K562 (cell line): ENCODE results near the gene DIP2A. TPM values are rescaled to one million over a fixed set of nuclear protein-coding genes. Genes with fewer than 3 reads are reported as not detected.

Experiments
- ATAC-seq: fragments of 200-7000 bp; cut with Tn5 transposase; 3 replicates; pipeline ENCODE4 v1.9.1; 2020; ENCODE audit warnings: moderate library complexity
- BruUV-seq: library from RNA; stranded (reverse); fragments of 400-500 nt; replicated peaks from 2 replicates; lab custom pipeline; 2021; lab: Mats Ljungman, UMichigan
- CTCF ChIA-PET: fragments of 300-600 bp; formaldehyde crosslinking; extraction: SDS; loops from one replicate; lab custom pipeline; 2021; ENCODE audit warnings: low intra/inter-chr PET ratio; lab: Yijun Ruan, JAX
- POLR2A ChIA-PET: fragments of 300-600, 350-650 bp; sonication (Branson Sonifier 250); formaldehyde crosslinking; extraction: SDS; loops from one replicate; lab custom pipeline; 2021; ENCODE audit warnings: antibody characterized with exemption, inconsistent platforms; lab: Yijun Ruan, JAX
- DNase-seq, 4 experiments: peaks; one replicate each; pipeline versions ENCODE4 v3.0.0 to v3.0.0-alpha.2; 2011 to 2018; ENCODE audit warnings: low spot score in 3 of 4, mixed read lengths in 3 of 4; ENCODE audit errors: extremely low read depth in 1 of 4
- FAIRE-seq: peaks from 2 replicates; lab custom pipeline; 2011; peaks lifted over from hg19 to GRCh38; lab: Jason Lieb, UNC
- H2AFZ ChIP-seq: 2 replicates; pipeline ENCODE4 v1.6.0; 2011; ENCODE audit warnings: low read depth, low read length, control low read depth, inconsistent platforms
- H3K27ac ChIP-seq: fragments of 200-600 bp; 3 replicates; pipeline ENCODE4 v1.8.0; 2011; ENCODE audit warnings: low read depth, mild to moderate bottlenecking, control low read depth, inconsistent platforms, low read length, moderate library complexity, mixed read lengths; ENCODE audit errors: extremely low read depth
- H3K27me3 ChIP-seq, 2 experiments: fragments of 300-600 bp in 1 of 2; 2 replicates in 1 of 2; 3 replicates in 1 of 2; pipeline versions ENCODE4 v1.6.0 to v1.8.0; 2011; ENCODE audit warnings: inconsistent platforms in 2 of 2, low read length in 2 of 2, mild to moderate bottlenecking in 1 of 2, mixed read lengths in 1 of 2, moderate library complexity in 1 of 2; ENCODE audit not compliant: control insufficient read depth in 2 of 2, insufficient read depth in 2 of 2
- H3K36me3 ChIP-seq: fragments of 300-600 bp; 3 replicates; pipeline ENCODE4 v1.8.0; 2011; ENCODE audit warnings: mild to moderate bottlenecking, low read length, inconsistent platforms; ENCODE audit not compliant: control insufficient read depth, insufficient read depth
- H3K4me1 ChIP-seq, 2 experiments: fragments of 200-600 bp in 1 of 2; replicated peaks in 1 of 2; 2 replicates in 1 of 2; 3 replicates in 1 of 2; pipeline versions ENCODE4 v1.5.1 to v1.8.0; 2011; ENCODE audit warnings: inconsistent platforms in 2 of 2, low read length in 2 of 2, mild to moderate bottlenecking in 1 of 2, mixed read lengths in 1 of 2, moderate library complexity in 1 of 2; ENCODE audit not compliant: control insufficient read depth in 2 of 2, insufficient read depth in 2 of 2
- H3K4me2 ChIP-seq: 2 replicates; pipeline ENCODE4 v1.6.1; 2011; ENCODE audit warnings: low read length, control low read depth, inconsistent platforms, mixed read lengths; ENCODE audit not compliant: insufficient read depth
- H3K4me3 ChIP-seq: fragments of 200-600 bp; sonication (generic), shearing (Covaris generic); 2 replicates; pipeline ENCODE4 v1.5.1; 2016; ENCODE audit warnings: control low read depth, inconsistent platforms
- H3K79me2 ChIP-seq: fragments of 200-600 bp; 3 replicates; pipeline ENCODE4 v1.8.0; 2011; ENCODE audit warnings: low read length, inconsistent platforms; ENCODE audit not compliant: control insufficient read depth, insufficient read depth
- H3K9ac ChIP-seq, 2 experiments: 2 replicates each; pipeline versions ENCODE4 v1.6.0 to v1.6.1; 2011; ENCODE audit warnings: low read depth in 2 of 2, low read length in 2 of 2, control low read depth in 1 of 2, inconsistent platforms in 1 of 2, mild to moderate bottlenecking in 1 of 2, mixed read lengths in 1 of 2; ENCODE audit not compliant: insufficient read depth in 1 of 2
- H3K9me1 ChIP-seq: one replicate; pipeline ENCODE4 v1.6.0; 2011; ENCODE audit warnings: inconsistent platforms, mild to moderate bottlenecking, low read length, moderate library complexity; ENCODE audit not compliant: control insufficient read depth, insufficient read depth
- H3K9me3 ChIP-seq: replicated peaks from 2 replicates; pipeline ENCODE4 v1.5.1; 2011; ENCODE audit warnings: low read depth, low read length, inconsistent platforms; ENCODE audit not compliant: control insufficient read depth, insufficient read depth
- H4K20me1 ChIP-seq: replicated peaks from 2 replicates; pipeline ENCODE4 v1.6.1; 2011; ENCODE audit warnings: low read length, inconsistent platforms, mixed read lengths; ENCODE audit not compliant: control insufficient read depth, insufficient read depth
- ARHGAP35 ChIP-seq: fragments of 450-650 bp; IDR thresholded peaks from 2 replicates; pipeline ENCODE4 v1.6.1; 2018; ENCODE audit not compliant: partially characterized antibody
- ARID3B ChIP-seq: fragments of 250-450 bp; sonication (Bioruptor Pico); IDR thresholded peaks from 2 replicates; pipeline ENCODE4 v1.4.0; 2020; ENCODE audit warnings: borderline replicate concordance
- BACH1 ChIP-seq: fragments of 200-800 bp; sonication (Bioruptor generic); IDR thresholded peaks from 2 replicates; pipeline ENCODE4 v1.6.1; 2016; ENCODE audit warnings: missing genetic modification characterization, missing compliant biosample characterization
- BRD4 ChIP-seq: fragments of 200-600 bp; sonication (generic); IDR thresholded peaks from 2 replicates; pipeline ENCODE4 v1.6.1; 2017; ENCODE audit warnings: inconsistent platforms
- MBD1 ChIP-seq: fragments of 250-450 bp; sonication (Bioruptor Pico); IDR thresholded peaks from 2 replicates; pipeline ENCODE4 v1.8.0; 2022; ENCODE audit warnings: inconsistent platforms
- MEF2A ChIP-seq: IDR thresholded peaks from 2 replicates; pipeline ENCODE4 v1.6.1; 2011; ENCODE audit warnings: low read depth, mild to moderate bottlenecking, low read length, moderate library complexity; ENCODE audit not compliant: control insufficient read depth
- MIER1 ChIP-seq: fragments of 450-650 bp; IDR thresholded peaks from 2 replicates; pipeline ENCODE4 v1.6.1; 2016; ENCODE audit warnings: antibody characterized with exemption, mild to moderate bottlenecking, low read depth
- NCOA1 ChIP-seq: fragments of 450-650 bp; IDR thresholded peaks from 2 replicates; pipeline ENCODE4 v1.6.1; 2016; ENCODE audit warnings: low read depth
- NFATC3 ChIP-seq: fragments of 450-650 bp; IDR thresholded peaks from 2 replicates; pipeline ENCODE4 v1.6.1; 2017; ENCODE audit warnings: mild to moderate bottlenecking
- RBBP5 ChIP-seq: fragments of 200-600 bp; sonication (generic); IDR thresholded peaks from 2 replicates; pipeline ENCODE4 v1.6.1; 2012; ENCODE audit warnings: borderline replicate concordance, mild to moderate bottlenecking, low read length, control low read depth, inconsistent platforms; ENCODE audit not compliant: insufficient read depth, poor library complexity, severe bottlenecking
- SIN3B ChIP-seq: fragments of 450-650 bp; IDR thresholded peaks from 2 replicates; pipeline ENCODE4 v1.6.1; 2017; ENCODE audit warnings: low read depth, mild to moderate bottlenecking, moderate library complexity
- ZNF232 ChIP-seq: sonication (generic); formaldehyde crosslinking; IDR thresholded peaks from 2 replicates; pipeline ENCODE4 v1.8.0; 2022; ENCODE audit warnings: mild to moderate bottlenecking, missing genetic modification reagents
- ZNF263 ChIP-seq: sonication (generic); formaldehyde crosslinking; IDR thresholded peaks from 2 replicates; pipeline ENCODE4 v1.8.0; 2022; ENCODE audit warnings: mild to moderate bottlenecking, missing genetic modification reagents, borderline replicate concordance
- ZNF444 ChIP-seq: fragments of 250-450 bp; sonication (Bioruptor Pico); IDR thresholded peaks from 2 replicates; pipeline ENCODE4 v1.4.0; 2020; ENCODE audit warnings: mild to moderate bottlenecking, moderate library complexity
- ZNF780A ChIP-seq: fragments of 250-450 bp; sonication (Bioruptor Pico); IDR thresholded peaks from 2 replicates; pipeline ENCODE4 v1.5.0; 2021; ENCODE audit warnings: mild to moderate bottlenecking
- WGBS: fragments of 100-300 bp; shearing (Covaris generic); methylation state at CpG from one replicate; pipeline ENCODE4 v1.1.6; 2016; ENCODE audit warnings: low coverage, mixed read lengths; ENCODE audit not compliant: insufficient coverage; ENCODE audit errors: missing lambda C conversion rate; 5-methylcytosine and 5-hydroxymethylcytosine counted together
- in situ Hi-C: fragments of 300-500 bp; cut with MboI; formaldehyde crosslinking; loops from 4 replicates; pipeline ENCODE4 v1.15.0; 2018; ENCODE audit warnings: inconsistent platforms, mixed read lengths
- intact Hi-C: fragments of 100-400 bp; cut with micrococcal nuclease; formaldehyde crosslinking; loops from 2 replicates; pipeline ENCODE4 v1.14.2; 2022
- polyA plus RNA-seq, 8 experiments: library from polyadenylated mRNA; depleted of rRNA in 4 of 8; stranded (reverse) in 5 of 8; unstranded in 3 of 8; fragments of >200 nt; fragmentation: Nextera tagmentation in 2 of 8; fragmentation: Illumina TruSeq in 1 of 8; extraction: Ambion mirVana in 2 of 8; extraction: Trizol in 1 of 8; gene quantifications; 2 replicates each; pipeline versions ENCODE4 v1.2.1 to v1.2.3, GENCODE V29; 2011 to 2014; ENCODE audit warnings: inconsistent platforms in 1 of 8, missing spikeins in 1 of 8
- total RNA-seq, 7 experiments: library from RNA; depleted of rRNA in 6 of 7; stranded (reverse); fragments of >200 nt in 6 of 7; fragmentation: Illumina TruSeq in 2 of 7; extraction: Trizol in 2 of 7; gene quantifications; 2 replicates each; pipeline versions ENCODE4 v1.2.1 to v1.2.3, GENCODE V29; 2011 to 2021; ENCODE audit warnings: low replicate concordance in 1 of 7
- TF ChIP-seq, protein P1 (sequence below): fragments of 450-650 bp; formaldehyde crosslinking; IDR thresholded peaks from 2 replicates; pipeline ENCODE4 v1.4.0; 2020; ENCODE audit warnings: mild to moderate bottlenecking, moderate library complexity
- TF ChIP-seq, protein P2 (sequence below): fragments of 450-650 bp; IDR thresholded peaks from 2 replicates; pipeline ENCODE4 v1.6.1; 2016; ENCODE audit warnings: low read depth, mild to moderate bottlenecking, moderate library complexity
- TF ChIP-seq, protein P3 (sequence below): sonication (generic); formaldehyde crosslinking; IDR thresholded peaks from 2 replicates; pipeline ENCODE4 v1.8.1; 2023; ENCODE audit warnings: mild to moderate bottlenecking, missing genetic modification reagents, moderate library complexity

DIP2A gene
- total and polyA plus RNA-seq, 9 of the 15 experiments (the other 6 are each of a cell fraction or from before 2014, with no cell fraction given) = 4.3 to 34.5 (median 20.3) TPM

- Histone ChIP-seq H3K4me3 (no peak overlapping the region), H3K4me2 (no peak overlapping the region), H3K27me3 (no peaks in the 10 kb centered on the region), H3K36me3 (peaks cover 53% of the 10 kb centered on the region; the same call in 1 of the 3 replicates), H3K9ac (no peak overlapping the region), H3K9me3 (no peaks in the 10 kb centered on the region), H3K79me2 (no peaks in the 10 kb centered on the region), H3K27ac (no peak overlapping the region), H3K9me1 (no peaks in the 10 kb centered on the region), H4K20me1 (no peaks in the 10 kb centered on the region), H2AFZ (no peak overlapping the region), H3K4me1 (peaks cover 0 to 4% of the 10 kb centered on the region in 2 experiments; a peak in 2 of 5 replicates)
- ChIA-PET POLR2A (no interaction called here), CTCF (no interaction called here)
- ATAC-seq (no peak), FAIRE-seq (no peak), DNase-seq (no peak)
- in situ Hi-C loops = no loop called here
- intact Hi-C loops = no loop called here
- BruUV-seq = no TSS peak
- 86% methylated on average over 5 of the region's 5 CpGs for WGBS
- TF ChIP-seq BACH1 (tag) (no peak), BRD4 (no peak), ZNF263 (CRISPR knock-in tag) (no peak), MBD1 (CRISPR knock-in tag) (no peak), ZNF444 (CRISPR knock-in tag) (no peak), MEF2A (no peak), NFATC3 (no peak), ZNF780A (no peak), SIN3B (no peak), ARHGAP35 (no peak), ZNF232 (CRISPR knock-in tag) (no peak), ARID3B (CRISPR knock-in tag) (no peak), NCOA1 (no peak), RBBP5 (no peak), MIER1 (no peak)
- TF ChIP-seq, protein P1, sequence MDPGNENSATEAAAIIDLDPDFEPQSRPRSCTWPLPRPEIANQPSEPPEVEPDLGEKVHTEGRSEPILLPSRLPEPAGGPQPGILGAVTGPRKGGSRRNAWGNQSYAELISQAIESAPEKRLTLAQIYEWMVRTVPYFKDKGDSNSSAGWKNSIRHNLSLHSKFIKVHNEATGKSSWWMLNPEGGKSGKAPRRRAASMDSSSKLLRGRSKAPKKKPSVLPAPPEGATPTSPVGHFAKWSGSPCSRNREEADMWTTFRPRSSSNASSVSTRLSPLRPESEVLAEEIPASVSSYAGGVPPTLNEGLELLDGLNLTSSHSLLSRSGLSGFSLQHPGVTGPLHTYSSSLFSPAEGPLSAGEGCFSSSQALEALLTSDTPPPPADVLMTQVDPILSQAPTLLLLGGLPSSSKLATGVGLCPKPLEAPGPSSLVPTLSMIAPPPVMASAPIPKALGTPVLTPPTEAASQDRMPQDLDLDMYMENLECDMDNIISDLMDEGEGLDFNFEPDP (CRISPR knock-in tag) = no peak
- TF ChIP-seq, protein P2, sequence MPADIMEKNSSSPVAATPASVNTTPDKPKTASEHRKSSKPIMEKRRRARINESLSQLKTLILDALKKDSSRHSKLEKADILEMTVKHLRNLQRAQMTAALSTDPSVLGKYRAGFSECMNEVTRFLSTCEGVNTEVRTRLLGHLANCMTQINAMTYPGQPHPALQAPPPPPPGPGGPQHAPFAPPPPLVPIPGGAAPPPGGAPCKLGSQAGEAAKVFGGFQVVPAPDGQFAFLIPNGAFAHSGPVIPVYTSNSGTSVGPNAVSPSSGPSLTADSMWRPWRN = no peak
- TF ChIP-seq, protein P3, sequence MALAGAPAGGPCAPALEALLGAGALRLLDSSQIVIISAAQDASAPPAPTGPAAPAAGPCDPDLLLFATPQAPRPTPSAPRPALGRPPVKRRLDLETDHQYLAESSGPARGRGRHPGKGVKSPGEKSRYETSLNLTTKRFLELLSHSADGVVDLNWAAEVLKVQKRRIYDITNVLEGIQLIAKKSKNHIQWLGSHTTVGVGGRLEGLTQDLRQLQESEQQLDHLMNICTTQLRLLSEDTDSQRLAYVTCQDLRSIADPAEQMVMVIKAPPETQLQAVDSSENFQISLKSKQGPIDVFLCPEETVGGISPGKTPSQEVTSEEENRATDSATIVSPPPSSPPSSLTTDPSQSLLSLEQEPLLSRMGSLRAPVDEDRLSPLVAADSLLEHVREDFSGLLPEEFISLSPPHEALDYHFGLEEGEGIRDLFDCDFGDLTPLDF (CRISPR knock-in tag) = no peak
Observed at GRCh38 chr21:46492851-46493250, 34.2 kb downstream of the DIP2A start.
